Rectal smooth muscle tissue (tissue), 1 donor: ENCODE data around the gene CRTC3.

ENCODE experiments used
- H3K27ac ChIP-seq: one replicate; pipeline ENCODE4 v1.7.0; 2013; ENCODE audit warnings: low read depth, low read length, inconsistent platforms
- H3K27me3 ChIP-seq: one replicate; pipeline ENCODE4 v1.7.0; 2013; ENCODE audit warnings: low read length; ENCODE audit not compliant: control insufficient read depth, insufficient read depth
- H3K36me3 ChIP-seq: one replicate; pipeline ENCODE4 v1.7.0; 2013; ENCODE audit warnings: low read length; ENCODE audit not compliant: control insufficient read depth, insufficient read depth
- H3K4me1 ChIP-seq: one replicate; pipeline ENCODE4 v1.7.0; 2013; ENCODE audit warnings: low read length; ENCODE audit not compliant: control insufficient read depth, insufficient read depth
- H3K4me3 ChIP-seq: one replicate; pipeline ENCODE4 v1.7.0; 2013; ENCODE audit warnings: low read length
- H3K9ac ChIP-seq: one replicate; pipeline ENCODE4 v1.7.0; 2013; ENCODE audit warnings: low read length

Gene CRTC3

DNA sequence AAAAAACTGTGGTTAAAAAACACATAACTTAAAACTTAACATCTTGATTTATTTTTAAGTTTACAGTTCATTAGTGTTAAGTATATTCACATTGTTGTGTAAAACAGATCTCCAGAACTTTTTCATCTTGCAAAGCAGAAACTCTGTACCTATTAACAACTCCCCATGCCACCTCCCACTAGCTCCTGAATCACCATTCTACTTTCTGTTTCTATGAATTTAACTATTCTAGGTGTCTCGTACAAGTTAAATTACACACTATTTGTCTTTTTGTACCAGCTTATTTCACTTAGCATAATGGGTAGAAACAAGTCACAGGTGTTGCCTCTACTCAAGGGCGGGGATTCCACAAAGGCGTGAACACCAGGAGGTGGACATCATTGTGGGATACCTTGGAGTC, 43.2 kb downstream of the CRTC3 start:
- Histone ChIP-seq H3K9ac (no peak overlapping the region), H3K4me3 (no peak overlapping the region), H3K36me3 (no peaks in the 10 kb centered on the region), H3K27me3 (no peaks in the 10 kb centered on the region), H3K4me1 (no peaks in the 10 kb centered on the region), H3K27ac (no peak overlapping the region)

- Histone ChIP-seq H3K4me1 (no peaks in the 10 kb centered on the region), H3K27me3 (no peaks in the 10 kb centered on the region), H3K27ac (no peak overlapping the region), H3K9ac (no peak overlapping the region), H3K36me3 (no peaks in the 10 kb centered on the region), H3K4me3 (no peak overlapping the region)
Observed at GRCh38 chr15:90576711-90577389, 47.1 kb downstream of the CRTC3 start.

DNA sequence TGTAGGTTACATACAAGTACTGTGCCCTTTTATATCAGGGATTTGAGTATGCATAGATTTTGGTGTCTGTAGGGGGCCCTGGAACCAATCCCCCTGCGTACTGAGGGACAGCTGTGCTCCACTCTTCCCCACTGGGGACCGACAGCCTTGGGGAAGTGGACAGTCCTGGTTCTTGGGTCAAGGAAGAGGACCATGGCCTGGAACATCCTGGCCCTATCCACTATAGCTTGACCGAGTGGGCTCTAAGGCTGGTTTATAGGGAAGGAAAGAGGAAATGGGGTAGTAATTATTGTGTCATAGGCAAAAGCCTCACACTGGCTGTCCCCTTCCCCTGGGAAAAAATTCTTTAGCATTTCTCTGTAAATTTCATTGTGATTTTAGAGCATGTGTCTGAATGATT, 49.5 kb downstream of the CRTC3 start:
- no peaks in the 10 kb centered on the region for H3K4me1 ChIP-seq

DNA sequence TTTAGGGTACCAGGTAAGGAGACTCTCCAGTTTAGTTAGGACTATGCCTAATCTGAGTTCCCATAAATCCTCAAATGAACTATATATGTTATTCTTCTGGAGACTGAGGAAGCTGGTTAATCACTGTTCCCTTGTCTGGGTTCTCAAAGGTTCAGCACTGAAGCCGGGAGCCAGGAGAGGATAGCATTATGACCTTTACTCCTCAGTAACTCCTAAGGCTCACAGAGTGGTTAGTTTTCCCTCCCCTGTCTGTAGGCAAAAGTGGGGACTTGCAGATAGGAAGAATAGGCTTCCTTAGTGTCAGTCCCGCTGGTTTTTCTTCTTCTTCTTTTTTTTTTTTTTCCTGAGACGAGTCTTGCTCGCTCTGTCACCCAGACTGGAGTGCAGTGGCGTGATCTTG, 50.4 kb downstream of the CRTC3 start:
- H3K9ac ChIP-seq: no peak overlapping the region
- no peaks in the 10 kb centered on the region for H3K27me3 ChIP-seq
- H3K27ac ChIP-seq: no peak overlapping the region
- H3K4me1 ChIP-seq: no peaks in the 10 kb centered on the region
- no peaks in the 10 kb centered on the region for H3K36me3 ChIP-seq
- no peak overlapping the region for H3K4me3 ChIP-seq

More for the DNA sequence above, 49.5 kb downstream of the CRTC3 start:
- Histone ChIP-seq H3K27me3 (no peaks in the 10 kb centered on the region), H3K36me3 (no peaks in the 10 kb centered on the region), H3K9ac (no peak overlapping the region), H3K4me3 (no peak overlapping the region), H3K27ac (no peak overlapping the region)

DNA sequence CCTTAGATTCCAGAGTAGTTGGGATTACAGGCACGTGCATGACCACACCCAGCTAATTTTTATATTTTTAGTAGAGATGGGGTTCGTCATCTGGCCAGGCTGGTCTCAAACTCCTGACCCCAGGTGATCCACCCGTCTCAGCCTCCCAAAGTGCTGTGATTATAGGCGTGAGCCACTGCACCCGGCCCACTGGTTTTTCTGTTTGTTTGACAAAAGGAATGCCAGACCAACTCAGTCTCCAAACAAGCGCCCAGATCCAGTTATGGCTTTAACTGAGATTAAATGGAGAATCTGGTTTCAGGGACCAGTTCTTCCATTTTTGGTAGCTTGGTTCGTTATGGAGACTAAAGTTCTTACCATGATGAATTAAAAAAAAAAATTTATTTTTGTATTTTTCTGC, 50.8 kb downstream of the CRTC3 start:
- H3K27ac ChIP-seq: no peak overlapping the region
- no peak overlapping the region for H3K9ac ChIP-seq
- no peaks in the 10 kb centered on the region for H3K27me3 ChIP-seq
- no peak overlapping the region for H3K4me3 ChIP-seq
- no peaks in the 10 kb centered on the region for H3K36me3 ChIP-seq
- no peaks in the 10 kb centered on the region for H3K4me1 ChIP-seq

DNA sequence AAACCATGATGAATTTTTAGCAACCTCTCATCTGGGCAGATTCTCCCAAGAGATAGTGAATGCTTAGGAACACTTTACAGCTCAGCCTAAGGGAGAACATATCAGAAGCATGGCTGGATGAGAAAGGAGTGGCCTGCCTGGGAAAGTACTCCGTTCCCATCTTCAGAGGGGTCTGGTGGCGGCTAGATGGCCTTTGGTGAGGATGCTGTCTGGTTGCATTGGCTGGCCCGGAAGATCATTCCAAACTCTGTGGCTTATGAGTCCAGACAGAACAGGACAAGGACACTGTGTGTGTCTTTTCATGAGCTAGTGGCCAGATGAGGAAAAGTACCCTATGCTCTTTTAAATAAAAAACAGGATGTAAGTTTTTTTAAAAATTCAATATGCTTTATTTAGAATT, 51.2 kb downstream of the CRTC3 start:
- H3K9ac ChIP-seq: no peak overlapping the region
- H3K4me1 ChIP-seq: no peaks in the 10 kb centered on the region
- no peak overlapping the region for H3K27ac ChIP-seq
- H3K4me3 ChIP-seq: no peak overlapping the region
- H3K27me3 ChIP-seq: no peaks in the 10 kb centered on the region
- no peaks in the 10 kb centered on the region for H3K36me3 ChIP-seq

GRCh38 chr15:90581771-90582352, 52.1 kb downstream of the CRTC3 start:
- Histone ChIP-seq H3K27ac (no peak overlapping the region), H3K9ac (no peak overlapping the region), H3K4me1 (no peaks in the 10 kb centered on the region)

DNA sequence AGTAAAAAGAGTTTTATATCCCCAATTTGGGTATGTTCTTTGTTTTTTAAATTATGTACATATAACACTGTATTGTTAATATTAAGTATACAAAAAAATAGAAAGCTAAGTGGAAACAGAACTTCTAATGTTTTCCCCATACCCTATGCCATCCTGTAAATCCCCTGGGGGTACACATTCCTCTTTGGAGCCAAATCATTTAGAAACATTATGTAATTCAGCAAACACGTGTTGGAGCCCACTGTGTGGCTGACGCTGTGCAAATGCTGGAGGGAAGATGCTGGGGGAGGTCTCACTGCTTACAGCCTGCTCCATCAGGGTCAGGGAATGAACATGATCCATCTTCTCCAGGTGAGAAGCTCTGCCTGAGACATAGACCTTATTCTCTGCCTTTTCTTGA, 52.8 kb downstream of the CRTC3 start:
- Histone ChIP-seq H3K4me1 (no peaks in the 10 kb centered on the region), H3K9ac (no peak overlapping the region), H3K36me3 (no peaks in the 10 kb centered on the region), H3K27me3 (no peaks in the 10 kb centered on the region), H3K27ac (no peak overlapping the region), H3K4me3 (no peak overlapping the region)

More at GRCh38 chr15:90581771-90582352, 52.1 kb downstream of the CRTC3 start:
- no peak overlapping the region for H3K4me3 ChIP-seq
- no peaks in the 10 kb centered on the region for H3K27me3 ChIP-seq
- no peaks in the 10 kb centered on the region for H3K36me3 ChIP-seq

- H3K4me1 ChIP-seq: no peaks in the 10 kb centered on the region
- H3K27me3 ChIP-seq: no peaks in the 10 kb centered on the region
Observed at GRCh38 chr15:90583471-90584252, 53.9 kb downstream of the CRTC3 start.

GRCh38 chr15:90584841-90585240, 55.1 kb downstream of the CRTC3 start:
- Histone ChIP-seq H3K27ac (no peak overlapping the region), H3K4me1 (no peaks in the 10 kb centered on the region), H3K4me3 (no peak overlapping the region), H3K9ac (no peak overlapping the region), H3K36me3 (peaks cover 2% of the 10 kb centered on the region), H3K27me3 (no peaks in the 10 kb centered on the region)

More at GRCh38 chr15:90583471-90584252, 53.9 kb downstream of the CRTC3 start:
- no peak overlapping the region for H3K27ac ChIP-seq
- no peak overlapping the region for H3K9ac ChIP-seq
- H3K4me3 ChIP-seq: no peak overlapping the region
- H3K36me3 ChIP-seq: peaks cover 2% of the 10 kb centered on the region

GRCh38 chr15:90585863-90586262, 56.1 kb downstream of the CRTC3 start:
- Histone ChIP-seq H3K9ac (no peak overlapping the region), H3K27ac (no peak overlapping the region), H3K36me3 (peaks cover 2% of the 10 kb centered on the region), H3K4me1 (no peaks in the 10 kb centered on the region), H3K4me3 (no peak overlapping the region), H3K27me3 (no peaks in the 10 kb centered on the region)

DNA sequence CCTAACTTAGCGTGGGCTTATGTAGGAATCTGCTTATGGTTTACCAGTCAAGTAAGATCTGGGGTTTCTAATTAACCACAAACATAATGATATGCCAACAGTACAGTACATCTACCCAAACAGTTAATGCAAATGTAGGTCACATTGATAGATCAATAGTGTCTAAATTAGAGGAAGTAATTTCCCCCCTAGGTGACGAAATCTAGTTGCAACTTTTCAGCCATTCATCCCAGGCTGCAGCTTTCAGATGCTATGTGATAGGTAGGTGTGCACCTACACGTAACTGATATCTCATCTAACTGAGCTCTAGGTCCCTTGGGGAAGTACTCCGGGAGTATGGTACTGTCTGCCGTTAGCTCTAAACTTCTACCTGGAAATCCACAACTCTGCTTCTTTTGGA, 57.2 kb downstream of the CRTC3 start:
- H3K4me1 ChIP-seq: no peaks in the 10 kb centered on the region
- no peak overlapping the region for H3K4me3 ChIP-seq
- no peak overlapping the region for H3K9ac ChIP-seq
- no peak overlapping the region for H3K27ac ChIP-seq
- peaks cover 2% of the 10 kb centered on the region for H3K36me3 ChIP-seq
- no peaks in the 10 kb centered on the region for H3K27me3 ChIP-seq
